Duodenal mucosa (tissue), 2 donors: Measurements from ENCODE around the gene FAM110D.

Experiments used
- H3K27ac ChIP-seq: one replicate; pipeline ENCODE4 v1.7.0; 2013; ENCODE audit warnings: low read depth, low read length
- H3K27me3 ChIP-seq, 2 donors: one replicate each; pipeline ENCODE4 v1.7.0; 2013; ENCODE audit warnings: low read length in 2 of 2, control low read depth in 1 of 2; ENCODE audit not compliant: insufficient read depth in 2 of 2, control insufficient read depth in 1 of 2
- H3K36me3 ChIP-seq, 2 donors: one replicate each; pipeline ENCODE4 v1.7.0; 2013; ENCODE audit warnings: low read length in 2 of 2, control low read depth in 1 of 2; ENCODE audit not compliant: insufficient read depth in 2 of 2, control insufficient read depth in 1 of 2
- H3K4me1 ChIP-seq, 2 donors: one replicate each; pipeline ENCODE4 v1.7.0; 2013; ENCODE audit warnings: low read length in 2 of 2, control low read depth in 1 of 2; ENCODE audit not compliant: insufficient read depth in 2 of 2, control insufficient read depth in 1 of 2
- H3K4me3 ChIP-seq, 2 donors: one replicate each; pipeline ENCODE4 v1.7.0; 2013; ENCODE audit warnings: low read length in 2 of 2, low read depth in 1 of 2
- H3K9ac ChIP-seq, 2 donors: one replicate each; pipeline ENCODE4 v1.7.0; 2013; ENCODE audit warnings: low read length in 2 of 2, low read depth in 1 of 2
- H3K9me3 ChIP-seq, 2 donors: one replicate each; pipeline ENCODE4 v1.7.0; 2013; ENCODE audit warnings: low read length in 2 of 2, control low read depth in 1 of 2; ENCODE audit not compliant: control insufficient read depth in 1 of 2

The FAM110D gene

GRCh38 chr1:26121854-26122773 is 36.8 kb upstream of the FAM110D start:
- Histone ChIP-seq H3K27me3 (no peaks in the 10 kb centered on the region), H3K4me1 (peaks cover 15 to 45% of the 10 kb centered on the region in 2 donors), H3K27ac (no peak overlapping the region), H3K9me3 (no peaks in the 10 kb centered on the region), H3K4me3 (no peak overlapping the region), H3K36me3 (peaks cover 9 to 29% of the 10 kb centered on the region in 2 donors), H3K9ac (no peak overlapping the region)

GRCh38 chr1:26122988-26123973 is 35.6 kb upstream of the FAM110D start:
- H3K9me3 ChIP-seq, result no peaks in the 10 kb centered on the region
- H3K27ac ChIP-seq, result no peak overlapping the region
- no peak overlapping the region for H3K4me3 ChIP-seq
- peaks cover 21 to 57% of the 10 kb centered on the region in 2 donors for H3K4me1 ChIP-seq
- peaks cover 7 to 21% of the 10 kb centered on the region in 2 donors for H3K36me3 ChIP-seq
- no peaks in the 10 kb centered on the region for H3K27me3 ChIP-seq
- no peak overlapping the region for H3K9ac ChIP-seq

- peaks cover 3 to 9% of the 10 kb centered on the region in 2 donors for H3K36me3 ChIP-seq
- no peak overlapping the region for H3K27ac ChIP-seq
- H3K4me1 ChIP-seq, result peaks cover 21 to 64% of the 10 kb centered on the region in 2 donors
- H3K4me3 ChIP-seq, result no peak overlapping the region
- no peak overlapping the region for H3K9ac ChIP-seq
- H3K27me3 ChIP-seq, result no peaks in the 10 kb centered on the region
- H3K9me3 ChIP-seq, result no peaks in the 10 kb centered on the region
Observed at GRCh38 chr1:26124418-26125331, 34.2 kb upstream of the FAM110D start.

- no peaks in the 10 kb centered on the region for H3K27me3 ChIP-seq
- H3K27ac ChIP-seq, result no peak overlapping the region
- no peak overlapping the region for H3K4me3 ChIP-seq
- no peaks in the 10 kb centered on the region for H3K9me3 ChIP-seq
- H3K4me1 ChIP-seq, result peaks cover 21 to 64% of the 10 kb centered on the region in 2 donors
- no peak overlapping the region for H3K9ac ChIP-seq
- H3K36me3 ChIP-seq, result peaks cover 3 to 9% of the 10 kb centered on the region in 2 donors
Observed at GRCh38 chr1:26125382-26125781, 33.5 kb upstream of the FAM110D start.

GRCh38 chr1:26125946-26126320 is 32.9 kb upstream of the FAM110D start:
- Histone ChIP-seq H3K27me3 (no peaks in the 10 kb centered on the region), H3K9me3 (no peaks in the 10 kb centered on the region), H3K4me3 (no peak overlapping the region), H3K27ac (peak overlapping the region; percentile 15), H3K36me3 (peaks cover 3 to 9% of the 10 kb centered on the region in 2 donors), H3K4me1 (peaks cover 21 to 64% of the 10 kb centered on the region in 2 donors), H3K9ac (peak overlapping the region in 1 of 2 donors; percentile 15)

GRCh38 chr1:26126321-26127084 is 32.4 kb upstream of the FAM110D start:
- no peaks in the 10 kb centered on the region for H3K9me3 ChIP-seq
- peaks cover 21 to 60% of the 10 kb centered on the region in 2 donors for H3K4me1 ChIP-seq
- H3K27me3 ChIP-seq, result no peaks in the 10 kb centered on the region
- H3K9ac ChIP-seq, result peak overlapping the region; percentile 56 to 62
- H3K4me3 ChIP-seq, result peak overlapping the region; percentile 73 to 75
- peak overlapping the region; percentile 48 for H3K27ac ChIP-seq
- peaks cover 3 to 9% of the 10 kb centered on the region in 2 donors for H3K36me3 ChIP-seq

GRCh38 chr1:26127235-26128163 is 31.4 kb upstream of the FAM110D start:
- no peaks in the 10 kb centered on the region for H3K9me3 ChIP-seq
- H3K36me3 ChIP-seq, result peaks cover under 1 to 3% of the 10 kb centered on the region in 2 donors
- H3K27me3 ChIP-seq, result no peaks in the 10 kb centered on the region
- peaks cover 21 to 51% of the 10 kb centered on the region in 2 donors for H3K4me1 ChIP-seq
- peak overlapping the region; percentile 73 to 75 for H3K4me3 ChIP-seq
- H3K27ac ChIP-seq, result peak overlapping the region; percentile 48
- H3K9ac ChIP-seq, result peak overlapping the region; percentile 56 to 62

- H3K9ac ChIP-seq, result no peak overlapping the region
Observed at GRCh38 chr1:26129778-26130177, 29.1 kb upstream of the FAM110D start.

More at GRCh38 chr1:26129778-26130177, 29.1 kb upstream of the FAM110D start:
- peaks cover 0 to 2% of the 10 kb centered on the region in 2 donors for H3K36me3 ChIP-seq
- no peaks in the 10 kb centered on the region for H3K27me3 ChIP-seq
- H3K4me3 ChIP-seq, result no peak overlapping the region
- H3K9me3 ChIP-seq, result no peaks in the 10 kb centered on the region
- H3K4me1 ChIP-seq, result peaks cover 16 to 34% of the 10 kb centered on the region in 2 donors
- no peak overlapping the region for H3K27ac ChIP-seq
